ENCODE measurements around the gene CNP. TPM values are rescaled to one million over a fixed set of nuclear protein-coding genes. Genes with fewer than 3 reads are reported as not detected.
"Not testable (repeated sequence)": the region's sequence is repeated elsewhere in the genome, so short reads cannot be mapped to it uniquely, and the experiment has no call there.

Gene CNP
- total RNA-seq, 1 donor, result 94.6 TPM

GRCh38 chr17:42005166-42005565, 38.6 kb downstream of the CNP start:
- no peak for TF ChIP-seq CTCF (IDR thresholded peaks at IDR 0.05; ENCODE audit: insufficient read depth, low read depth, low read length)
- peak; percentile 77 for DNase-seq (ENCODE audit: low read depth)
- H3K4me3 ChIP-seq (ENCODE audit: low read depth, low read length), result no peak overlapping the region

- TF ChIP-seq CTCF (IDR thresholded peaks at IDR 0.05; ENCODE audit: insufficient read depth, low read depth, low read length), result peak; percentile 26
- no peak overlapping the region for H3K4me3 ChIP-seq (ENCODE audit: low read depth, low read length)
- no peak for DNase-seq (ENCODE audit: low read depth)
Measured at GRCh38 chr17:42009170-42009569, 42.6 kb downstream of the CNP start.

- H3K4me3 ChIP-seq (ENCODE audit: low read depth, low read length), result not testable (repeated sequence)
- peak; percentile 53 for DNase-seq (ENCODE audit: low read depth)
Measured at GRCh38 chr17:42010266-42010680, 43.7 kb downstream of the CNP start.

GRCh38 chr17:42010898-42011516, 44.4 kb downstream of the CNP start:
- H3K4me3 ChIP-seq (ENCODE audit: low read depth, low read length), result no peak overlapping the region
- no peak for TF ChIP-seq CTCF (IDR thresholded peaks at IDR 0.05; ENCODE audit: insufficient read depth, low read depth, low read length)
- no peak for DNase-seq (ENCODE audit: low read depth)

- DNase-seq (ENCODE audit: low read depth); H3K4me3 ChIP-seq (ENCODE audit: low read depth, low read length): not testable (repeated sequence)
Measured at GRCh38 chr17:42012363-42012762, 45.8 kb downstream of the CNP start.

GRCh38 chr17:42013740-42014139, 47.1 kb downstream of the CNP start:
- not testable (repeated sequence) for DNase-seq (ENCODE audit: low read depth); H3K4me3 ChIP-seq (ENCODE audit: low read depth, low read length)

- DNase-seq (ENCODE audit: low read depth), result peak; percentile 59
- H3K4me3 ChIP-seq (ENCODE audit: low read depth, low read length), result peak overlapping the region; percentile 94
- TF ChIP-seq CTCF (IDR thresholded peaks at IDR 0.05; ENCODE audit: insufficient read depth, low read depth, low read length), result no peak
Measured at GRCh38 chr17:42016411-42016831, 49.8 kb downstream of the CNP start.

GRCh38 chr17:42016941-42017865, 50.6 kb downstream of the CNP start, which contains the start of gene DNAJC7:
TSS of gene DNAJC7 (minus strand) at chr17:42017439. CDS start at chr17:42017416, 23 bp downstream.
- peak; percentile 91 for DNase-seq (ENCODE audit: low read depth)
- TF ChIP-seq CTCF (IDR thresholded peaks at IDR 0.05; ENCODE audit: insufficient read depth, low read depth, low read length), result no peak
- peak within 1 kb of the TSS; percentile 94 for H3K4me3 ChIP-seq (ENCODE audit: low read depth, low read length)

Measured in fibroblast of villous mesenchyme (primary cell).